ENCODE data around the gene DECR2. TPM values are rescaled to one million over a fixed set of nuclear protein-coding genes. Genes with fewer than 3 reads are reported as not detected.

Gene DECR2
- total and polyA plus RNA-seq, 9 of the 15 experiments (the other 6 are each of a cell fraction or from before 2014, with no cell fraction given): 1.0 to 31.9 (median 10.3) TPM

- TF ChIP-seq GTF3C2 (IDR thresholded peaks at IDR 0.05; ENCODE audit: borderline replicate concordance, extremely low read depth, insufficient read length): no peak
- peak; percentile 20 for TF ChIP-seq FIP1L1 (IDR thresholded peaks at IDR 0.05; ENCODE audit: low read depth, low read length, poor library complexity, severe bottlenecking)
- TF ChIP-seq NUFIP1 (IDR thresholded peaks at IDR 0.05; ENCODE audit: partially characterized antibody): no peak
- TF ChIP-seq EWSR1 (IDR thresholded peaks at IDR 0.05; ENCODE audit: borderline replicate concordance, low read depth, partially characterized antibody): no peak
- no peak for TF ChIP-seq HINFP (tag; conservative IDR thresholded peaks at IDR 0.05; ENCODE audit: low read depth)
- TF ChIP-seq ZNF780A (CRISPR knock-in tag; IDR thresholded peaks at IDR 0.05): no peak
- peak; percentile 37; the same call in 1 of the 2 replicates for TF ChIP-seq MAX (CRISPR knock-in tag; IDR thresholded peaks at IDR 0.05)
- no peak for TF ChIP-seq TEAD4 (IDR thresholded peaks at IDR 0.05; ENCODE audit: low read length)
- no peak for TF ChIP-seq TEAD4 (CRISPR knock-in tag; IDR thresholded peaks at IDR 0.05; ENCODE audit: borderline replicate concordance)
- TF ChIP-seq SRSF7 (optimal IDR thresholded peaks at IDR 0.05; ENCODE audit: low read depth, low read length): no peak
- TF ChIP-seq ZNF224 (CRISPR knock-in tag; IDR thresholded peaks at IDR 0.05): no peak
- 0 out of 2 replicates have a peak, but pooled peaks have one; percentile 4 for TF ChIP-seq ATF7 (IDR thresholded peaks at IDR 0.05)
- no peak for TF ChIP-seq ZBTB33 (CRISPR knock-in tag; IDR thresholded peaks at IDR 0.05)
- no peak for TF ChIP-seq JUNB (CRISPR knock-in tag; conservative IDR thresholded peaks at IDR 0.05)
- no peak for TF ChIP-seq POLR3G (IDR thresholded peaks at IDR 0.05; ENCODE audit: extremely low read depth, insufficient read length, insufficient replicate concordance)
- TF ChIP-seq RAD51 (IDR thresholded peaks at IDR 0.05; ENCODE audit: borderline replicate concordance, low read depth): no peak
- no peak for TF ChIP-seq XRCC3 (IDR thresholded peaks at IDR 0.05)
- TF ChIP-seq ID3 (CRISPR knock-in tag; IDR thresholded peaks at IDR 0.05): no peak
- 0 out of 2 replicates have a peak, but pooled peaks have one; percentile 38 for TF ChIP-seq ID3 (tag; IDR thresholded peaks at IDR 0.05)
- TF ChIP-seq ZKSCAN3 (CRISPR knock-in tag; IDR thresholded peaks at IDR 0.05): no peak
These were observed 48.0 kb upstream of the DECR2 start (continued) for GRCh38 chr16:353404-354290.

Measured in K562 (cell line).